Skeletal muscle satellite cell (primary cell): ENCODE results near the gene CACUL1.
"Not testable (repeated sequence)": the region's sequence is repeated elsewhere in the genome, so short reads cannot be mapped to it uniquely, and the experiment has no call there.

ENCODE experiments used
- H3K27me3 ChIP-seq: 2 replicates; pipeline ENCODE4 v1.7.0; 2013; ENCODE audit warnings: low read length; ENCODE audit not compliant: control insufficient read depth, insufficient read depth
- H3K36me3 ChIP-seq: 2 replicates; pipeline ENCODE4 v1.7.0; 2013; ENCODE audit warnings: mild to moderate bottlenecking, control low read depth, low read length; ENCODE audit not compliant: insufficient read depth
- H3K4me1 ChIP-seq: 2 replicates; pipeline ENCODE4 v1.7.0; 2013; ENCODE audit warnings: low read length; ENCODE audit not compliant: control insufficient read depth, insufficient read depth
- H3K4me2 ChIP-seq: 2 replicates; pipeline ENCODE4 v1.7.0; 2013; ENCODE audit warnings: mild to moderate bottlenecking, low read length
- H3K4me3 ChIP-seq: 2 replicates; pipeline ENCODE4 v1.7.0; 2013; ENCODE audit warnings: low read length
- H3K9ac ChIP-seq: 2 replicates; pipeline ENCODE4 v1.7.0; 2013; ENCODE audit warnings: mild to moderate bottlenecking, low read depth, low read length, moderate library complexity
- H3K9me3 ChIP-seq: replicated peaks from 2 replicates; pipeline ENCODE4 v1.7.0; 2013; ENCODE audit warnings: mild to moderate bottlenecking, control low read depth, low read length

CACUL1 gene

GRCh38 chr10:118783776-118784545 lies 29.2 kb upstream of the CACUL1 start:
- Histone ChIP-seq H3K4me3 (no peak overlapping the region), H3K27me3 (peaks cover 4% of the 10 kb centered on the region), H3K4me1 (no peaks in the 10 kb centered on the region), H3K4me2 (no peak overlapping the region), H3K9me3 (no peaks in the 10 kb centered on the region), H3K9ac (no peak overlapping the region), H3K36me3 (no peaks in the 10 kb centered on the region)

DNA sequence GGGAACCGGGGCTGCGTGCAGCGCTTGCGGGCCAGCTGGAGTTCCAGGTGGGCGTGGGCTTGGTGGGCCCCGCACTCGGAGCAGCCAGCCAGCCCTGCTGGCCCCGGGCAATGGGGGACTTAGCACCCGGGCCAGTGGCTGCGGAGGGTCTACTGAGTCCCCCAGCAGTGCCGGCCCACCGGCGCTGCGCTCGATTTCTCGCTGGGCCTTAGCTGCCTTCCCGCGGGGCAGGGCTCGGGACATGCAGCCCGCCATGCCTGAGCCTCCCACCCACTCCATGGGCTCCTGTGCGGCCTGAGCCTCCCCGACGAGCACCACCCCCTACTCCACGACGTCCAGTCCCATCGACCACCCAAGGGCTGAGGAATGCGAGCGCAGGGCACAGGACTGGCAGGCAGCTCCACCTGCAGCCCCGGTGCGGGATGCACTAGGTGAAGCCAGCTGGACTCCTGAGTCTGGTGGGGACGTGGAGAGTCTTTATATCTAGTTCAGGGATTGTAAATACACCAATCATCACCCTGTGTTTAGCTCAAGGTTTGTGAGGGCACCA lies 28.2 kb upstream of the CACUL1 start:
- H3K4me1 ChIP-seq, H3K36me3 ChIP-seq, H3K9me3 ChIP-seq, H3K4me3 ChIP-seq, H3K9ac ChIP-seq, H3K27me3 ChIP-seq, H3K4me2 ChIP-seq: not testable (repeated sequence)

DNA sequence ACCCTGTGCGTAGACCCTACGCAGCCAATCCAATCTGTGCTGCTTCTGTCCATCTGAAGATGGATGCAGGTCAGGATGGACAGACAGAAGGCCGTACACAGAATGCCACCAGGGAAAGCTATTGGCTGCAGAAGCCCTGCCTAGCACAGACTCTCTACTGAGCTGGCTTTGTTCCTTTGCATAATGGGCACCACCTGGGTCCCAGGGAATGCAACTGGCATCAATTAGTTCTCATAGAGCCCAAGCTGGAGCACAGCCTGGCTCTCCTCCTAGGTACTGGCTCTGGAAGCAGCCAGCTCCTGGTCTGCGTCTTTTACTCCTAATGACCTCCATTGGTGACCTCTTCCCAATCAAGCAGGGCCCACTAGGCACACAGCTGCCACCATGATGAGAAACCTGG lies 26.8 kb upstream of the CACUL1 start:
- Histone ChIP-seq H3K4me1 (no peaks in the 10 kb centered on the region), H3K4me3 (no peak overlapping the region), H3K9ac (no peak overlapping the region), H3K27me3 (no peaks in the 10 kb centered on the region), H3K9me3 (no peaks in the 10 kb centered on the region), H3K36me3 (no peaks in the 10 kb centered on the region), H3K4me2 (no peak overlapping the region)

- H3K36me3 ChIP-seq: no peaks in the 10 kb centered on the region
- H3K9me3 ChIP-seq: no peaks in the 10 kb centered on the region
- H3K4me1 ChIP-seq: no peaks in the 10 kb centered on the region
These were observed 24.0 kb upstream of the CACUL1 start for GRCh38 chr10:118778727-118779126.

GRCh38 chr10:118776960-118777359 lies 22.2 kb upstream of the CACUL1 start:
- no peak overlapping the region for H3K9ac ChIP-seq
- no peaks in the 10 kb centered on the region for H3K36me3 ChIP-seq
- H3K9me3 ChIP-seq: no peaks in the 10 kb centered on the region
- H3K4me2 ChIP-seq: no peak overlapping the region
- H3K27me3 ChIP-seq: no peaks in the 10 kb centered on the region
- H3K4me1 ChIP-seq: no peaks in the 10 kb centered on the region
- no peak overlapping the region for H3K4me3 ChIP-seq

More at GRCh38 chr10:118778727-118779126, 24.0 kb upstream of the CACUL1 start:
- H3K9ac ChIP-seq: no peak overlapping the region
- no peaks in the 10 kb centered on the region for H3K27me3 ChIP-seq
- H3K4me2 ChIP-seq: no peak overlapping the region
- H3K4me3 ChIP-seq: no peak overlapping the region

DNA sequence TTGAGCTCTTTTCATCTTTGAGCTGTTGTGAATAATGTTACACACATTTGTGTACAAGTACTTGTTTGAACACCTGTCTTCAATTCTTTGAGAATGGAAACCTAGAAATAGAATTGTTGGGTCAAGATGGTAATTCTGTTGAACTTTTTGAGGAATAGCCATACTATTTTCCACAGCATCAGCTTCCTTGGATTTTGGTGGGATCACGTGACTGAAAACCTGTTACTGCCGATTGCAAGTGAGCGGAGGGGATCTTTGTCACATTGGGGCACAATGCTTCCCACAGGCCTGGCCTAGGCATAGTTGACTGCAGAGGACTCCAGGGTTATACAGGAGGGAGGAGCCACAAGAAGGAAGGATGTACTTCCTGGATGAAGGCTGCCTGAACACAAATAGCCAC lies 21.3 kb upstream of the CACUL1 start:
- no peak overlapping the region for H3K9ac ChIP-seq
- no peak overlapping the region for H3K4me2 ChIP-seq
- no peaks in the 10 kb centered on the region for H3K4me1 ChIP-seq
- H3K27me3 ChIP-seq: no peaks in the 10 kb centered on the region
- no peaks in the 10 kb centered on the region for H3K9me3 ChIP-seq
- no peak overlapping the region for H3K4me3 ChIP-seq
- H3K36me3 ChIP-seq: no peaks in the 10 kb centered on the region

GRCh38 chr10:118775478-118775877 lies 20.7 kb upstream of the CACUL1 start:
- H3K4me1 ChIP-seq: no peaks in the 10 kb centered on the region
- peaks cover 2% of the 10 kb centered on the region for H3K27me3 ChIP-seq
- H3K9ac ChIP-seq: no peak overlapping the region
- H3K9me3 ChIP-seq: no peaks in the 10 kb centered on the region
- no peaks in the 10 kb centered on the region for H3K36me3 ChIP-seq
- no peak overlapping the region for H3K4me2 ChIP-seq
- no peak overlapping the region for H3K4me3 ChIP-seq

GRCh38 chr10:118773041-118773440 lies 18.3 kb upstream of the CACUL1 start:
- H3K27me3 ChIP-seq: peaks cover 3% of the 10 kb centered on the region
- no peak overlapping the region for H3K9ac ChIP-seq
- H3K4me3 ChIP-seq: no peak overlapping the region
- no peaks in the 10 kb centered on the region for H3K4me1 ChIP-seq
- no peaks in the 10 kb centered on the region for H3K36me3 ChIP-seq
- H3K4me2 ChIP-seq: no peak overlapping the region
- no peaks in the 10 kb centered on the region for H3K9me3 ChIP-seq

DNA sequence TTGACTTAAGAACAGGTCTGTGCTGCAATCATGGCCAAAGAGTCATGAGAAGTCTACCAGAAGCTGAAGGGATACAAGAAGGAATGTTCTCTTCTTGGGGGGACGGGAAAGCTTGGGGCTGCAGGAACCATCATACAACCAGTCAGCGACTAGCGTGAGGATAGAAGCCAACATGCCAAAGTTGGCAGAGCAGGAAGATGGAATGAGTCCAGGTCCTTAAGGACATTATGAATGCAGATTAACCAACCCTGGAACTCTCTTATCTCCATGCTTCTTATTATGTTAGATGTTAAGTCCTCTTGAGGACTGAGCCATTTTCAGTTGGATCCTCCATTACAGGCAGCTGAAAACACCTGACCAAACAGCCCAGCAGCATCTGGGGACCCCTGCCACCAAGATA lies 17.2 kb upstream of the CACUL1 start:
- no peak overlapping the region for H3K9ac ChIP-seq
- no peak overlapping the region for H3K4me3 ChIP-seq
- no peaks in the 10 kb centered on the region for H3K9me3 ChIP-seq
- H3K4me1 ChIP-seq: no peaks in the 10 kb centered on the region
- H3K27me3 ChIP-seq: peaks cover 3% of the 10 kb centered on the region
- no peak overlapping the region for H3K4me2 ChIP-seq
- no peaks in the 10 kb centered on the region for H3K36me3 ChIP-seq

DNA sequence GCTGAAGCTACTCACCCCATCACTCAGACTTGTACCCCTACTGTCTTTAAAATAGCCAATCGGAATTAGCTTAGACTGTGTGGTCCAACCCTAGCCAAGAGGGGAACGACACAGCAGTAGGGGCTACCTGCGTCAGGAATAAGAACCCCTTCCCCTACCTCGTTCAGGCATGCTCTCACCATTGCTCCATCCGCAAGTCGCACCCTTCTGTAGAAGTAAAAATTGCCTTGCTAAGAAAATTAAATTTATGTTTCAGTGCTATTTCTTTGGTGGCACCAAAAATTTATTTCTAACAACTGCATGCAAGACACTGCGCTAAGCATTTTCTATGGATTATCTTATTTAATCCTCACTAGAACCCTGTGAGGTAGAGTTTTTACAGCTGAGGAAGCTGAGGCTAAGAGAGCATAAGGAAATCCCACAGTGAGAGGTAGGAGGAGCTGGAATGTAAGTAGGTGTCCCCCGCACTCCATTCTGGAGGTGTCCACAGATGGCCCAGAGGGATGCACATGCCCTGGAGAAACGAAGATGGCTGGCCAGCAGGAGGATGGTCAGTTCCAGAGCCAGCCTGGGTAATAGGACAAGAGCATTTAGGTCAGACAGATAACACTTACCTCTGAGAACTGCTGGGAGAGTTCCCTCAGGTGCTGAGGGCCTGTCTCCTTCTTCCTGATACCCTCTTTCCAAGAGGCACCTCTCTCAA lies 15.3 kb upstream of the CACUL1 start:
- H3K9me3 ChIP-seq: no peaks in the 10 kb centered on the region
- H3K9ac ChIP-seq: no peak overlapping the region
- no peaks in the 10 kb centered on the region for H3K4me1 ChIP-seq
- H3K36me3 ChIP-seq: no peaks in the 10 kb centered on the region
- H3K27me3 ChIP-seq: peaks cover 3% of the 10 kb centered on the region
- H3K4me3 ChIP-seq: no peak overlapping the region
- H3K4me2 ChIP-seq: no peak overlapping the region

- Histone ChIP-seq H3K4me2 (no peak overlapping the region), H3K27me3 (peaks cover 11% of the 10 kb centered on the region), H3K4me3 (no peak overlapping the region)
These were observed 13.5 kb upstream of the CACUL1 start for GRCh38 chr10:118768041-118768919.

More at GRCh38 chr10:118768041-118768919, 13.5 kb upstream of the CACUL1 start:
- H3K9me3 ChIP-seq: no peaks in the 10 kb centered on the region
- no peaks in the 10 kb centered on the region for H3K4me1 ChIP-seq
- H3K9ac ChIP-seq: no peak overlapping the region
- no peaks in the 10 kb centered on the region for H3K36me3 ChIP-seq
